ENCODE measurements around the gene LDLRAD4.

LDLRAD4 gene

DNA sequence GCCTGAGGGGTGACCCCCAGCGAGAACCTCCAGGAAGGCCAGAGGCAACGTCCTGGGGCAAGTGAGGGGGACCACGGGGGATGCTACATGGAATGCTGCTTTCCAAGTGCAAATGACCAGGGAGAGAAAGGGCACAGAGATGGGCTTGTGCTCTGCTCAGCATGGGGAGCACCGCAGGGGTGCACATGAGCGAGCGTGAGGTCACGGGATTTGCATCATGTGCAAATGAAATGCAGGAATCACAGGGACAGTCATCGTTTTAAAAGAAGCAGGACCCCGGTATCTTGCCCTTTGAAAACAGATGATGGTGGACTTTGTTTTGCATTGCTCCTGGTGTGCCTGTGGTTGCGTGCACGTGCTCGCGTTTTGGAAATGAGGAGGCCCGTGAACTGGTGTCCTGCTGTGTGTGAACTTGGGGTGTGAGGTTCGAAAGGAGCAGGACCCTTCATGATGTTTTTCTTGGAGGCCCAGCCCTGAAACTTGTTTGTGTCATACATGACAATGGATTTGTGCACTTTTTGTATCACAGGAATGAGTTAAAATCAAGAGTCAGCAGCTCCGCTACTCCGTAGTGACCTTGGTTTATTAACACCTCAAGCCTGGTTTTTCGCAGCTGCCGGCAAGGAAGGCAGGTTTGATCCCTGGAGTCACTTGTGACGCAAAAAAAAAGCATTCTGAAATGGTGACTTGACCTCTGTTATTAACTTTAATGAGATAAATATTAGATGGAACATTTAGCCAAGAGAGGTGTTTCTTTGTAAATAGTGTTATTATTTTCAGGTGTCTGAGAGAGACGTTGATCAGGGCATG, 234.5 kb downstream of the LDLRAD4 start:
- no peak overlapping the region for H3K4me3 ChIP-seq (ENCODE audit: low read length)
- DNase-seq (ENCODE audit: low read depth): no peak
- TF ChIP-seq, protein P1, sequence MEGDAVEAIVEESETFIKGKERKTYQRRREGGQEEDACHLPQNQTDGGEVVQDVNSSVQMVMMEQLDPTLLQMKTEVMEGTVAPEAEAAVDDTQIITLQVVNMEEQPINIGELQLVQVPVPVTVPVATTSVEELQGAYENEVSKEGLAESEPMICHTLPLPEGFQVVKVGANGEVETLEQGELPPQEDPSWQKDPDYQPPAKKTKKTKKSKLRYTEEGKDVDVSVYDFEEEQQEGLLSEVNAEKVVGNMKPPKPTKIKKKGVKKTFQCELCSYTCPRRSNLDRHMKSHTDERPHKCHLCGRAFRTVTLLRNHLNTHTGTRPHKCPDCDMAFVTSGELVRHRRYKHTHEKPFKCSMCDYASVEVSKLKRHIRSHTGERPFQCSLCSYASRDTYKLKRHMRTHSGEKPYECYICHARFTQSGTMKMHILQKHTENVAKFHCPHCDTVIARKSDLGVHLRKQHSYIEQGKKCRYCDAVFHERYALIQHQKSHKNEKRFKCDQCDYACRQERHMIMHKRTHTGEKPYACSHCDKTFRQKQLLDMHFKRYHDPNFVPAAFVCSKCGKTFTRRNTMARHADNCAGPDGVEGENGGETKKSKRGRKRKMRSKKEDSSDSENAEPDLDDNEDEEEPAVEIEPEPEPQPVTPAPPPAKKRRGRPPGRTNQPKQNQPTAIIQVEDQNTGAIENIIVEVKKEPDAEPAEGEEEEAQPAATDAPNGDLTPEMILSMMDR (conservative IDR thresholded peaks at IDR 0.05; ENCODE audit: low read depth, low read length): no peak

DNA sequence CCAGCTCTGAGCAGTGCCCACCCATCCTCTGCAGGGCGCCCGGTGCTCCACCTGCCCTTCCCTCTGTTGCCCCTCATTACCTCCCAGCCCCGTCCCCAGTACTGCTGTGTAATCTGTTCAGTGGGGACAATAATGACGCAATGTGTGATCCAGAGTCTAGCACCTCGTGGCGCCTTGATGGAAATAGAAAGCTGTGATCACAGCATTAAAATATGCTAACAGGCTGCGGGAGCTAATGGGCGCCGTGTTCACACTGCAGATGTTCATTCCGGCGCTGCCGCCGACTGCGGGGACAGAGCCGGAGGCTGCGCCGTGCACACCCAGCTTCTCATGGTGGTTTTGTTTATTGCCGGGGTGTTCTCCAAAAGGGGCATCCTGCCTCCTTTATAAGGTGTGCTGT, 235.2 kb downstream of the LDLRAD4 start:
- DNase-seq (ENCODE audit: low read depth): no peak
- TF ChIP-seq, protein P1 (conservative IDR thresholded peaks at IDR 0.05; ENCODE audit: low read depth, low read length): no peak

GRCh38 chr18:13454363-13455150, 236.0 kb downstream of the LDLRAD4 start:
- DNase-seq (ENCODE audit: low read depth): no peak
- TF ChIP-seq, protein P1 (conservative IDR thresholded peaks at IDR 0.05; ENCODE audit: low read depth, low read length): no peak
- H3K4me3 ChIP-seq (ENCODE audit: low read length): no peak overlapping the region

More for the DNA sequence above, 235.2 kb downstream of the LDLRAD4 start:
- no peak overlapping the region for H3K4me3 ChIP-seq (ENCODE audit: low read length)

DNA sequence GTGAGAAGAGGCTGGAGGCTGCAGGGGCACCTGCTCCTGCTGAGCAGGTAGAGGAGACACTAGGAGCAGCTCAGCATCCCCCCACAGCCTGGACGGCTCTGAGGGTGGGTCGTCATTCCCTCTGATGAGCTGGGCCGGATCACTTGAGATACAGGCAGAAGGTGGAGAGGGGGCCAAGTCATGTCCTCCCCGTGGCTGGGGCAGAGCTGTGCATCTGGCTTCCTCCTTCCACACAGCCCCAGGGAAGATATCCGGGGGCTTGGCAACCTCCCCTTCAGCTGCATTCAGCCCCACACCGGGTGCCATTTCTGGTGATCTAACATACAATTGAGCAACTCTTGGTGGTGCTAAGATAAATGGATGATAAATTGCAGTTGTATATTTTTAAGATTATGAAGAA, 236.9 kb downstream of the LDLRAD4 start:
- TF ChIP-seq, protein P1 (conservative IDR thresholded peaks at IDR 0.05; ENCODE audit: low read depth, low read length): no peak
- DNase-seq (ENCODE audit: low read depth): no peak
- H3K4me3 ChIP-seq (ENCODE audit: low read length): no peak overlapping the region

DNA sequence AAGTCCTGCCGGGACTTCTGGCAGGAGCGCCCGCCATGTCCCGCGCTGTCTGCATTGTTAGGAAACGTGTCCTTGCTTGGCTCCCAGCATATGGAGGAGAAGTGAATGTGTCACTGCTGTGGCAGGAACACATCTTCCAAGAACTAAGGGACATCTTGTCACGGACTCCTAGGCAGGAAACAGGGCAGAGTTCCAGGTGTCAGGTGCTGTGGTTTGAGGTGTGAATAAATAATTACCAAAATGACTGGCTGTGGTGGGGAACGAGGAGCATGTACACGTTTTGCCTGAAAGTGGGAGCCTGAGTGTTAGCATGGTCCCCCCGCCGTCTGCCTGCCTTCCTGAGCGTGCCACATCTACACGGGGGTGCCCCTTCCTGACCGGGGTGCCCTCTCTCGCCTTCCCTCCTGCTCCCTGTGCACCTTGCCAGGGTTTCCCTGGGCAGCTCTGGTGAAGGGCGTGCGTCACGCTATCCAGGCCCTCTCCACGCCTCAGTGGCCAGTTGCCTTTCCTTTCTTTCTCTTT, 237.5 kb downstream of the LDLRAD4 start:
- H3K4me3 ChIP-seq (ENCODE audit: low read length): no peak overlapping the region
- DNase-seq (ENCODE audit: low read depth): no peak
- TF ChIP-seq, protein P1 (conservative IDR thresholded peaks at IDR 0.05; ENCODE audit: low read depth, low read length): no peak

- no peak for DNase-seq (ENCODE audit: low read depth)
- TF ChIP-seq, protein P1 (conservative IDR thresholded peaks at IDR 0.05; ENCODE audit: low read depth, low read length): no peak
These were observed 238.2 kb downstream of the LDLRAD4 start for GRCh38 chr18:13456736-13457271.

More at GRCh38 chr18:13456736-13457271, 238.2 kb downstream of the LDLRAD4 start:
- H3K4me3 ChIP-seq (ENCODE audit: low read length): no peak overlapping the region

Data from retinal pigment epithelial cell (primary cell).